SK-N-MC (cell line): ENCODE measurements around the gene AMBP.

ENCODE experiments used
- EZH2 ChIP-seq: fragments of 200-600 bp; sonication (generic); IDR thresholded peaks from one replicate; pipeline ENCODE4 v1.6.1; 2017; ENCODE audit warnings: antibody characterized with exemption
- FOXP2 ChIP-seq: optimal IDR thresholded peaks from 2 replicates; pipeline ENCODE3; 2011; ENCODE audit warnings: mild to moderate bottlenecking, moderate library complexity; ENCODE audit not compliant: insufficient read depth; ENCODE audit errors: extremely low read length, control extremely low read depth
- POLR2AphosphoS5 ChIP-seq: IDR thresholded peaks from 2 replicates; pipeline ENCODE4 v1.6.1; 2012; ENCODE audit warnings: mild to moderate bottlenecking, low read depth, low read length, borderline replicate concordance

DNA sequence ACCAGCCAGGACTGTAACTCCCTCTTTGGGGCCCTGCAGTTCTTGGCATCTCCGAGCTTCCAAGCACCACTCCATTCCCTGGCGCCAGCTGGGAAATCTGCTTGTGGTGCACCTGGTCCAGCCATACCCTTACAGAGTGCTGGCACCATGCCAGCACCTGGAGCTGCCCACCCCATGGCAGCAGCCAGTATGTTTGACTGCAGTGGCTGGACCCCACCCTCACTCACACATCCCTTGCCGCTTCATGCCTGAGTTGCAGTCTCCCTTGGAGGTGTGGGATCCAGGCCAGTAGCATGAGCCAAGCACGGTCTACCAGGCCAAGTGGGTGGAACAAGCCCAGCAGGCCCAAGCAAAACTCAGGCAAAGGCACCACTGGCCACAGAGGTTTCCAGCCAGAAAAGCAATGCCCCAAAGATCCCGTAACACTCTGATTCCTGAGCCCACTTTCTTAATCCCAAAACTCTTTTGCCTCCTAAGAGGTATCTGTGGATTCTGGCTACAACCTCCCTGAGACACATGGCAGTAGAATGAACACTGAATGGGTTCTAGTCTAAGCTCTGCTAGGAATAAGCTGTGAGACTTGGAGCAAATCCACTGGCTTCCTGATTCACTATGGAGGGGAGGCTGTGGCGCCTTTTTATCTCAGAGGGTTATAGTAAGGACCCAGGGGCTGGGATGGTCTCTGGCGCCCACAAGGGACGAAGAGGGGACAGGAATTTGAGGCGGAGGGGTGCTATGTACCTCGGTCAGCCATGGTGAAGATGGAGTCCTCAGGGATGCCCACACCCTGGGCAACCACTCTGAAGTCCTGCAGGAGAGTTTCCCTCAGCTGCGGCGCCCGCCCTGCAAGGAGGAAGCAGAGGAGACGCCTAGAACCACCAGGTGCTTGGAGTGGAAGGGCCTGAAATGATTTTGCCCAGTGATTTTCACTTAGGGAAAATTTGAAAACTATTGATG is 5.6 kb downstream of the AMBP start:
- TF ChIP-seq EZH2, result no peak
- TF ChIP-seq POLR2AphosphoS5, result no peak
- no peak for TF ChIP-seq FOXP2
